ENCODE results near the gene NBEAL2. TPM values are rescaled to one million over a fixed set of nuclear protein-coding genes. Genes with fewer than 3 reads are reported as not detected.

The NBEAL2 gene
- total and polyA plus RNA-seq, 2 experiments from 2014 or later, result 38.6 to 42.2 TPM

GRCh38 chr3:46978381-46978780 is 1.1 kb upstream of the NBEAL2 start:
- Histone ChIP-seq H3K36me3 (replicated peaks; ENCODE audit: insufficient read depth, low read depth) (no peaks in the 10 kb centered on the region), H3K27me3 (no peaks in the 10 kb centered on the region), H4K20me1 (ENCODE audit: insufficient read depth, poor library complexity, severe bottlenecking) (peaks cover 11% of the 10 kb centered on the region), H2AFZ (no peak overlapping the region), H3K9me3 (ENCODE audit: low read depth) (no peaks in the 10 kb centered on the region), H3K4me2 (peak overlapping the region; percentile 90), H3K79me2 (peaks cover 65% of the 10 kb centered on the region), H3K27ac (peak overlapping the region; percentile 87), H3K9me2 (replicated peaks; ENCODE audit: insufficient read depth) (no peaks in the 10 kb centered on the region), H3K4me1 (ENCODE audit: insufficient read depth) (peaks cover 35% of the 10 kb centered on the region), H3K4me3 (no peak overlapping the region)
- DNase-seq (ENCODE audit: low spot score), result no peak
- TF ChIP-seq EZH2 (IDR thresholded peaks at IDR 0.05; ENCODE audit: borderline replicate concordance), result no peak
- TF ChIP-seq EZH2phosphoT487 (IDR thresholded peaks at IDR 0.05; ENCODE audit: low read depth, severe bottlenecking, unreplicated experiment), result no peak
- no peak for TF ChIP-seq CTCF (IDR thresholded peaks at IDR 0.05; ENCODE audit: poor library complexity)
- 89% methylated on average over 8 of the region's 9 CpGs for WGBS (ENCODE audit: low lambda C conversion rate, missing lambda C conversion rate)

GRCh38 chr3:46979958-46980497 is 562 bp downstream of the NBEAL2 start:
- DNase-seq (ENCODE audit: low spot score), result no peak
- 6% methylated on average over 27 of the region's 40 CpGs for WGBS (ENCODE audit: low lambda C conversion rate, missing lambda C conversion rate)
- no peak for TF ChIP-seq EZH2 (IDR thresholded peaks at IDR 0.05; ENCODE audit: borderline replicate concordance)
- no peaks in the 10 kb centered on the region for H3K9me3 ChIP-seq (ENCODE audit: low read depth)
- no peak overlapping the region for H2AFZ ChIP-seq
- peak overlapping the region; percentile 90 for H3K4me2 ChIP-seq
- peaks cover 63% of the 10 kb centered on the region for H3K79me2 ChIP-seq
- no peaks in the 10 kb centered on the region for H3K27me3 ChIP-seq
- peaks cover 26% of the 10 kb centered on the region for H3K4me1 ChIP-seq (ENCODE audit: insufficient read depth)
- H3K4me3 ChIP-seq, result peak overlapping the region; percentile 89
- H3K9me2 ChIP-seq (replicated peaks; ENCODE audit: insufficient read depth), result no peaks in the 10 kb centered on the region
- H3K27ac ChIP-seq, result peak overlapping the region; percentile 74
- no peaks in the 10 kb centered on the region for H4K20me1 ChIP-seq (ENCODE audit: insufficient read depth, poor library complexity, severe bottlenecking)
- no peaks in the 10 kb centered on the region for H3K36me3 ChIP-seq (replicated peaks; ENCODE audit: insufficient read depth, low read depth)

- Histone ChIP-seq H4K20me1 (ENCODE audit: insufficient read depth, poor library complexity, severe bottlenecking) (no peaks in the 10 kb centered on the region), H3K27ac (peak overlapping the region; percentile 85), H3K27me3 (no peaks in the 10 kb centered on the region), H3K4me1 (ENCODE audit: insufficient read depth) (peaks cover 30% of the 10 kb centered on the region), H3K4me3 (no peak overlapping the region), H3K9me2 (replicated peaks; ENCODE audit: insufficient read depth) (no peaks in the 10 kb centered on the region), H3K4me2 (peak overlapping the region; percentile 90), H3K79me2 (peaks cover 63% of the 10 kb centered on the region), H3K9me3 (ENCODE audit: low read depth) (no peaks in the 10 kb centered on the region), H3K36me3 (replicated peaks; ENCODE audit: insufficient read depth, low read depth) (no peaks in the 10 kb centered on the region), H2AFZ (no peak overlapping the region)
- DNase-seq (ENCODE audit: low spot score), result peak; percentile 62
- WGBS (ENCODE audit: low lambda C conversion rate, missing lambda C conversion rate), result 20% methylated on average over 4 of the region's 5 CpGs
- TF ChIP-seq EZH2 (IDR thresholded peaks at IDR 0.05; ENCODE audit: borderline replicate concordance) (no peak), CTCF (IDR thresholded peaks at IDR 0.05; ENCODE audit: poor library complexity) (no peak), EZH2phosphoT487 (IDR thresholded peaks at IDR 0.05; ENCODE audit: low read depth, severe bottlenecking, unreplicated experiment) (no peak)
These were observed 2.5 kb downstream of the NBEAL2 start for GRCh38 chr3:46981932-46982471.

GRCh38 chr3:46982546-46982945 is 3.1 kb downstream of the NBEAL2 start:
- Histone ChIP-seq H2AFZ (no peak overlapping the region), H3K36me3 (replicated peaks; ENCODE audit: insufficient read depth, low read depth) (no peaks in the 10 kb centered on the region), H3K9me3 (ENCODE audit: low read depth) (no peaks in the 10 kb centered on the region), H4K20me1 (ENCODE audit: insufficient read depth, poor library complexity, severe bottlenecking) (no peaks in the 10 kb centered on the region), H3K9me2 (replicated peaks; ENCODE audit: insufficient read depth) (no peaks in the 10 kb centered on the region), H3K27ac (peak overlapping the region; percentile 85), H3K4me1 (ENCODE audit: insufficient read depth) (peaks cover 30% of the 10 kb centered on the region), H3K4me2 (peak overlapping the region; percentile 90), H3K27me3 (no peaks in the 10 kb centered on the region), H3K79me2 (peaks cover 63% of the 10 kb centered on the region), H3K4me3 (no peak overlapping the region)
- 74% methylated on average over 2 of the region's 2 CpGs for WGBS (ENCODE audit: low lambda C conversion rate, missing lambda C conversion rate)
- DNase-seq (ENCODE audit: low spot score), result no peak
- TF ChIP-seq CTCF (IDR thresholded peaks at IDR 0.05; ENCODE audit: poor library complexity), result no peak
- TF ChIP-seq EZH2 (IDR thresholded peaks at IDR 0.05; ENCODE audit: borderline replicate concordance), result no peak
- TF ChIP-seq EZH2phosphoT487 (IDR thresholded peaks at IDR 0.05; ENCODE audit: low read depth, severe bottlenecking, unreplicated experiment), result no peak

Measured in hepatocyte (in vitro differentiated cells).